Endodermal cell (in vitro differentiated cells): ENCODE data around the gene STXBP5. TPM values are rescaled to one million over a fixed set of nuclear protein-coding genes. Genes with fewer than 3 reads are reported as not detected.

Experiments
- DNase-seq: peaks from one replicate; pipeline ENCODE4 v3.0.0-alpha.2; 2017
- H3K27ac ChIP-seq: 2 replicates; pipeline ENCODE4 v1.5.1; 2013; ENCODE audit warnings: mild to moderate bottlenecking, low read depth, low read length, moderate library complexity
- H3K27me3 ChIP-seq: 2 replicates; pipeline ENCODE4 v1.6.1; 2013; ENCODE audit warnings: mild to moderate bottlenecking, low read length, moderate library complexity; ENCODE audit not compliant: insufficient read depth, control insufficient read depth, poor library complexity, severe bottlenecking
- H3K36me3 ChIP-seq: 2 replicates; pipeline ENCODE4 v1.7.0; 2013; ENCODE audit warnings: mild to moderate bottlenecking, low read length, moderate library complexity; ENCODE audit not compliant: control insufficient read depth, insufficient read depth
- H3K4me1 ChIP-seq: one replicate; pipeline ENCODE4 v1.7.0; 2013; ENCODE audit warnings: low read length; ENCODE audit not compliant: control insufficient read depth, insufficient read depth
- H3K4me3 ChIP-seq: 2 replicates; pipeline ENCODE4 v1.5.1; 2013; ENCODE audit warnings: mild to moderate bottlenecking, low read length, moderate library complexity
- H3K9ac ChIP-seq: 2 replicates; pipeline ENCODE4 v1.6.1; 2013; ENCODE audit warnings: mild to moderate bottlenecking, low read length, moderate library complexity; ENCODE audit not compliant: poor library complexity, severe bottlenecking; ENCODE audit errors: extremely low read depth
- H3K9me3 ChIP-seq: 2 replicates; pipeline ENCODE4 v1.6.1; 2013; ENCODE audit warnings: mild to moderate bottlenecking, low read length, moderate library complexity; ENCODE audit not compliant: control insufficient read depth
- H3K27ac Mint-ChIP-seq: 2 replicates; pipeline ENCODE4 v1.8.0; 2020; ENCODE audit warnings: mixed read lengths
- H3K27me3 Mint-ChIP-seq: 2 replicates; pipeline ENCODE4 v1.8.0; 2021; ENCODE audit warnings: mild to moderate bottlenecking, mixed read lengths; ENCODE audit not compliant: insufficient read depth
- H3K36me3 Mint-ChIP-seq: 2 replicates; pipeline ENCODE4 v1.8.0; 2020; ENCODE audit warnings: low read depth, mixed read lengths
- H3K4me1 Mint-ChIP-seq: 2 replicates; pipeline ENCODE4 v1.8.0; 2020; ENCODE audit warnings: mixed read lengths
- H3K4me3 Mint-ChIP-seq: 2 replicates; pipeline ENCODE4 v1.8.0; 2020; ENCODE audit warnings: mild to moderate bottlenecking, moderate library complexity, mixed read lengths
- H3K9me3 Mint-ChIP-seq: 2 replicates; pipeline ENCODE4 v1.8.0; 2020; ENCODE audit warnings: mild to moderate bottlenecking, mixed read lengths
- WGBS, 2 experiments: methylation state at CpG; one replicate each; pipeline versions ENCODE4 v1.1.5 to v1.1.7; 2013; ENCODE audit warnings: missing lambda C conversion rate in 2 of 2, mixed read lengths in 1 of 2; ENCODE audit not compliant: insufficient coverage in 1 of 2, insufficient read length in 1 of 2; 5-methylcytosine and 5-hydroxymethylcytosine counted together
- total RNA-seq, 2 donors: library from RNA; stranded (reverse); fragmentation: NEBNext Ultra II Directional in 1 of 2; extraction: Animal tissue kit (Norgen Biotek cat#: 25700) in 1 of 2; gene quantifications; 2 replicates in 1 of 2; 3 replicates in 1 of 2; pipeline ENCODE4 v1.2.1, GENCODE V29; 2021
- TF ChIP-seq, protein P1 (sequence below): fragments of 200-600 bp; sonication (generic); conservative IDR thresholded peaks from 2 replicates; pipeline ENCODE4 v1.5.0; 2021; ENCODE audit warnings: antibody characterized with exemption, mild to moderate bottlenecking

The STXBP5 gene
- total RNA-seq, 2 donors from 2014 or later: 19.2 to 25.2 TPM

GRCh38 chr6:147274012-147274411 lies 69.8 kb downstream of the STXBP5 start:
- Histone ChIP-seq H3K27me3 (no peaks in the 10 kb centered on the region), H3K4me1 (no peaks in the 10 kb centered on the region), H3K9me3 (peaks cover 17% of the 10 kb centered on the region), H3K9ac (no peak overlapping the region), H3K4me3 (no peak overlapping the region), H3K36me3 (peaks cover 43% of the 10 kb centered on the region), H3K27ac (no peak overlapping the region)
- Mint-ChIP-seq H3K9me3 (peaks cover 7% of the 10 kb centered on the region), H3K4me1 (no peaks in the 10 kb centered on the region), H3K27ac (no peak overlapping the region), H3K36me3 (peaks cover 51% of the 10 kb centered on the region), H3K27me3 (no peaks in the 10 kb centered on the region), H3K4me3 (no peak overlapping the region)
- TF ChIP-seq, protein P1, sequence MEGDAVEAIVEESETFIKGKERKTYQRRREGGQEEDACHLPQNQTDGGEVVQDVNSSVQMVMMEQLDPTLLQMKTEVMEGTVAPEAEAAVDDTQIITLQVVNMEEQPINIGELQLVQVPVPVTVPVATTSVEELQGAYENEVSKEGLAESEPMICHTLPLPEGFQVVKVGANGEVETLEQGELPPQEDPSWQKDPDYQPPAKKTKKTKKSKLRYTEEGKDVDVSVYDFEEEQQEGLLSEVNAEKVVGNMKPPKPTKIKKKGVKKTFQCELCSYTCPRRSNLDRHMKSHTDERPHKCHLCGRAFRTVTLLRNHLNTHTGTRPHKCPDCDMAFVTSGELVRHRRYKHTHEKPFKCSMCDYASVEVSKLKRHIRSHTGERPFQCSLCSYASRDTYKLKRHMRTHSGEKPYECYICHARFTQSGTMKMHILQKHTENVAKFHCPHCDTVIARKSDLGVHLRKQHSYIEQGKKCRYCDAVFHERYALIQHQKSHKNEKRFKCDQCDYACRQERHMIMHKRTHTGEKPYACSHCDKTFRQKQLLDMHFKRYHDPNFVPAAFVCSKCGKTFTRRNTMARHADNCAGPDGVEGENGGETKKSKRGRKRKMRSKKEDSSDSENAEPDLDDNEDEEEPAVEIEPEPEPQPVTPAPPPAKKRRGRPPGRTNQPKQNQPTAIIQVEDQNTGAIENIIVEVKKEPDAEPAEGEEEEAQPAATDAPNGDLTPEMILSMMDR: no peak
- DNase-seq: no peak

GRCh38 chr6:147274776-147275175 lies 70.6 kb downstream of the STXBP5 start:
- Mint-ChIP-seq H3K27ac (no peak overlapping the region), H3K27me3 (no peaks in the 10 kb centered on the region), H3K4me1 (no peaks in the 10 kb centered on the region), H3K9me3 (peaks cover 12% of the 10 kb centered on the region), H3K4me3 (no peak overlapping the region), H3K36me3 (peaks cover 51% of the 10 kb centered on the region)
- Histone ChIP-seq H3K9ac (no peak overlapping the region), H3K27me3 (no peaks in the 10 kb centered on the region), H3K4me3 (no peak overlapping the region), H3K36me3 (peaks cover 51% of the 10 kb centered on the region), H3K4me1 (no peaks in the 10 kb centered on the region), H3K9me3 (peaks cover 23% of the 10 kb centered on the region), H3K27ac (no peak overlapping the region)
- no peak for DNase-seq
- TF ChIP-seq, protein P1: no peak

DNA sequence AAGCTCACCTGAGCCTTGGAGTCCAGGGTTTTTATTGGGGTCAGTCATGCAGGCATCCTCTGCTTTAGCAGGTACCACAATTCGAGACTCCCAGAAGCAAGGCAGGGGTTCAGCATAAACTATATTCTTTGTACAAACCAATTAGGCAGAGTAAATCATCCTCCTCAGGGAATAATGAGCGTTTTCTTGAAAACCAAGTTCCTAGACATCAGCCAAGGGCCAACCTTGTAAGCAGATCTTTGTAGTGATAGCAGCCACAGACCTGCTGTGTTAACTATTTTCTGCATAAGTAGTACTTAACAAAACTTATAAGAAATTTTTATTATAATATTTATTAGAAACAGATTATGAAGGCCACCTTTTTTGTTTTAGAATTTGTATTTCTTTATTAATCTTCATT lies 74.7 kb downstream of the STXBP5 start:
- WGBS, 2 experiments: 92 to 100% methylated on average over 1 to 2 of the region's 2 CpGs
- peaks cover 55% of the 10 kb centered on the region for H3K36me3 Mint-ChIP-seq
- no peak overlapping the region for H3K4me3 ChIP-seq

More for the DNA sequence above, 74.7 kb downstream of the STXBP5 start:
- Histone ChIP-seq H3K36me3 (peaks cover 54% of the 10 kb centered on the region), H3K9ac (no peak overlapping the region), H3K9me3 (peaks cover 28% of the 10 kb centered on the region), H3K27ac (no peak overlapping the region), H3K27me3 (no peaks in the 10 kb centered on the region), H3K4me1 (no peaks in the 10 kb centered on the region)
- DNase-seq: no peak
- TF ChIP-seq, protein P1: no peak
- H3K27me3 Mint-ChIP-seq: no peaks in the 10 kb centered on the region
- no peak overlapping the region for H3K4me3 Mint-ChIP-seq
- H3K9me3 Mint-ChIP-seq: peaks cover 15% of the 10 kb centered on the region
- H3K27ac Mint-ChIP-seq: no peak overlapping the region
- peaks cover 12% of the 10 kb centered on the region for H3K4me1 Mint-ChIP-seq
